SK-N-SH treated with all-trans-retinoic acid at 6 μM for 48 hours (cell line): ENCODE data around the gene CCR9.

Source experiments
- ATAC-seq: fragments of 200-7000 bp; cut with Tn5 transposase; 3 replicates; pipeline ENCODE4 v1.9.1; 2020; ENCODE audit warnings: mild to moderate bottlenecking, moderate library complexity
- ARNTL ChIP-seq: fragments of 450-650 bp; formaldehyde crosslinking; IDR thresholded peaks from 2 replicates; pipeline ENCODE4 v1.5.0; 2020; ENCODE audit warnings: low read depth, mild to moderate bottlenecking, moderate library complexity, borderline replicate concordance
- BACH2 ChIP-seq: fragments of 250-450 bp; sonication (Bioruptor Pico); IDR thresholded peaks from 2 replicates; pipeline ENCODE4 v1.9.0; 2021; ENCODE audit warnings: mild to moderate bottlenecking, borderline replicate concordance
- CSRNP3 ChIP-seq: fragments of 250-450 bp; sonication (Bioruptor Pico); IDR thresholded peaks from 2 replicates; pipeline ENCODE4 v1.5.1; 2021; ENCODE audit warnings: mild to moderate bottlenecking, moderate library complexity
- ESRRG ChIP-seq: fragments of 250-450 bp; sonication (Bioruptor Pico); IDR thresholded peaks from 2 replicates; pipeline ENCODE4 v1.6.1; 2021; ENCODE audit warnings: mild to moderate bottlenecking
- ISL1 ChIP-seq: fragments of 250-450 bp; sonication (Bioruptor Pico); IDR thresholded peaks from 2 replicates; pipeline ENCODE4 v2.1.2; 2022; ENCODE audit warnings: mild to moderate bottlenecking, moderate library complexity
- OSR1 ChIP-seq: fragments of 250-450 bp; sonication (Bioruptor Pico); IDR thresholded peaks from 2 replicates; pipeline ENCODE4 v1.8.0; 2022; ENCODE audit warnings: moderate library complexity, mild to moderate bottlenecking, inconsistent platforms
- PPARA ChIP-seq: fragments of 250-450 bp; sonication (Bioruptor Pico); IDR thresholded peaks from 2 replicates; pipeline ENCODE4 v1.5.0; 2020; ENCODE audit warnings: mild to moderate bottlenecking, borderline replicate concordance
- SNAI2 ChIP-seq: fragments of 250-450 bp; sonication (Bioruptor Pico); IDR thresholded peaks from 2 replicates; pipeline ENCODE4 v1.5.0; 2020; ENCODE audit warnings: mild to moderate bottlenecking, moderate library complexity
- TCF4 ChIP-seq: fragments of 250-450 bp; sonication (Bioruptor Pico); IDR thresholded peaks from 2 replicates; pipeline ENCODE4 v1.8.0; 2021; ENCODE audit warnings: mild to moderate bottlenecking, moderate library complexity, borderline replicate concordance
- TSHZ2 ChIP-seq: fragments of 250-450 bp; sonication (Bioruptor Pico); IDR thresholded peaks from 2 replicates; pipeline ENCODE4 v1.5.0; 2020; ENCODE audit warnings: mild to moderate bottlenecking, moderate library complexity
- ZC3H10 ChIP-seq: fragments of 250-450 bp; sonication (Bioruptor Pico); IDR thresholded peaks from 2 replicates; pipeline ENCODE4 v1.5.1; 2021; ENCODE audit warnings: mild to moderate bottlenecking, moderate library complexity
- ZFP3 ChIP-seq: fragments of 250-450 bp; sonication (Bioruptor Pico); IDR thresholded peaks from 2 replicates; pipeline ENCODE4 v1.5.0; 2020; ENCODE audit warnings: mild to moderate bottlenecking, moderate library complexity
- ZFP30 ChIP-seq: fragments of 450-650 bp; formaldehyde crosslinking; IDR thresholded peaks from 2 replicates; pipeline ENCODE4 v1.5.0; 2022; ENCODE audit warnings: mild to moderate bottlenecking, moderate library complexity
- ZNF565 ChIP-seq: fragments of 450-650 bp; formaldehyde crosslinking; conservative IDR thresholded peaks from 2 replicates; pipeline ENCODE4 v1.5.0; 2020; ENCODE audit warnings: low read depth, mild to moderate bottlenecking, moderate library complexity
- ZNF70 ChIP-seq: fragments of 450-650 bp; formaldehyde crosslinking; IDR thresholded peaks from 2 replicates; pipeline ENCODE4 v1.5.0; 2020; ENCODE audit warnings: mild to moderate bottlenecking, moderate library complexity
- ZNF8 ChIP-seq: fragments of 450-650 bp; formaldehyde crosslinking; IDR thresholded peaks from 2 replicates; pipeline ENCODE4 v1.5.0; 2020; ENCODE audit warnings: mild to moderate bottlenecking, moderate library complexity
- TF ChIP-seq, protein P1 (sequence below): fragments of 250-450 bp; sonication (Bioruptor Pico); IDR thresholded peaks from 2 replicates; pipeline ENCODE4 v1.8.0; 2020; ENCODE audit warnings: mild to moderate bottlenecking, moderate library complexity, borderline replicate concordance

CCR9 gene

GRCh38 chr3:45884368-45885201 lies 1.8 kb upstream of the CCR9 start:
- ATAC-seq, result no peak
- TF ChIP-seq TCF4, result no peak
- TF ChIP-seq ZC3H10, result no peak
- no peak for TF ChIP-seq TSHZ2
- TF ChIP-seq PPARA (CRISPR knock-in tag), result no peak

DNA sequence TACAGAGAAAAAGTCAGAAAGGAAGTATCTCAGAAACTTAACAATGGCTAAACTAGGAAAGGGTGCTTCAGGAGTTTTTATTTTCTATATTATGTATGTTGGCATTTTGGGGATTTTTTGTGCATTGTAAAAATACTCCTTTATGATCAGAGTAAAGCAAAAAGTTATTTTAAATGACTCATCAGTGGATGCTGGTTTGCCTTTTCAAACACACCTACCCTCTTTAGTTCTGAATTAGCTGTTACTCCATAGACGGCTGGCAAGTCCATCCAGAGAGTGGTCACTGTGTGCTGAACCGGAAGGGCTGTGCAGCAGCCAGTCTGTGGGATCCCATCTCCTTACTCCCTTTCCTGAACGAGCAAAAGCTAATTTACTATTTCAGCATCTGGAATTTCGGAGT lies 942 bp downstream of the CCR9 start:
- TF ChIP-seq TCF4 (no peak), CSRNP3 (CRISPR knock-in tag) (no peak), ZNF8 (CRISPR knock-in tag) (no peak), ISL1 (no peak), ZC3H10 (no peak), ZNF70 (no peak)
- TF ChIP-seq, all 23 proteins: peak for 0

GRCh38 chr3:45887759-45888511 lies 1.6 kb downstream of the CCR9 start:
- TF ChIP-seq BACH2 (CRISPR knock-in tag) (no peak), TCF4 (no peak), ISL1 (no peak), SNAI2 (no peak), TSHZ2 (no peak), ESRRG (no peak), ZFP3 (CRISPR knock-in tag) (no peak), ZC3H10 (no peak), ARNTL (CRISPR knock-in tag) (no peak), ZNF565 (CRISPR knock-in tag) (no peak), OSR1 (no peak), CSRNP3 (CRISPR knock-in tag) (no peak), ZFP30 (CRISPR knock-in tag) (no peak), PPARA (CRISPR knock-in tag) (no peak)
- TF ChIP-seq, protein P1, sequence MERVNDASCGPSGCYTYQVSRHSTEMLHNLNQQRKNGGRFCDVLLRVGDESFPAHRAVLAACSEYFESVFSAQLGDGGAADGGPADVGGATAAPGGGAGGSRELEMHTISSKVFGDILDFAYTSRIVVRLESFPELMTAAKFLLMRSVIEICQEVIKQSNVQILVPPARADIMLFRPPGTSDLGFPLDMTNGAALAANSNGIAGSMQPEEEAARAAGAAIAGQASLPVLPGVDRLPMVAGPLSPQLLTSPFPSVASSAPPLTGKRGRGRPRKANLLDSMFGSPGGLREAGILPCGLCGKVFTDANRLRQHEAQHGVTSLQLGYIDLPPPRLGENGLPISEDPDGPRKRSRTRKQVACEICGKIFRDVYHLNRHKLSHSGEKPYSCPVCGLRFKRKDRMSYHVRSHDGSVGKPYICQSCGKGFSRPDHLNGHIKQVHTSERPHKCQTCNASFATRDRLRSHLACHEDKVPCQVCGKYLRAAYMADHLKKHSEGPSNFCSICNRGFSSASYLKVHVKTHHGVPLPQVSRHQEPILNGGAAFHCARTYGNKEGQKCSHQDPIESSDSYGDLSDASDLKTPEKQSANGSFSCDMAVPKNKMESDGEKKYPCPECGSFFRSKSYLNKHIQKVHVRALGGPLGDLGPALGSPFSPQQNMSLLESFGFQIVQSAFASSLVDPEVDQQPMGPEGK, result no peak
- ATAC-seq, result no peak

More for the DNA sequence above, 942 bp downstream of the CCR9 start:
- no peak for ATAC-seq
